Keratinocyte (primary cell): Measurements from ENCODE around the gene EPB41. TPM values are rescaled to one million over a fixed set of nuclear protein-coding genes. Genes with fewer than 3 reads are reported as not detected.
A peak's percentile ranks its signal among the peaks of the same experiment; 100 is the strongest.

Experiments used
- DNase-seq: peaks from one replicate; pipeline ENCODE4 v3.0.0-alpha.2; 2011; ENCODE audit warnings: low read depth, missing footprints, low spot score
- FAIRE-seq: peaks from 2 replicates; lab custom pipeline; 2011; peaks lifted over from hg19 to GRCh38; lab: Jason Lieb, UNC
- H2AFZ ChIP-seq: 2 replicates; pipeline ENCODE4 v1.6.0; 2012; ENCODE audit warnings: low read length, control low read depth, inconsistent platforms; ENCODE audit not compliant: control insufficient read depth
- H3K27ac ChIP-seq: 2 replicates; pipeline ENCODE4 v1.5.1; 2011; ENCODE audit warnings: low read length; ENCODE audit not compliant: control insufficient read depth, insufficient read depth
- H3K27me3 ChIP-seq: 3 replicates; pipeline ENCODE4 v1.6.0; 2011; ENCODE audit warnings: low read length; ENCODE audit not compliant: control insufficient read depth, insufficient read depth; ENCODE audit errors: extremely low read depth
- H3K36me3 ChIP-seq, 2 experiments: 2 replicates in 1 of 2; 3 replicates in 1 of 2; pipeline ENCODE4 v1.5.1; 2011; ENCODE audit warnings: low read length in 2 of 2, mild to moderate bottlenecking in 1 of 2; ENCODE audit not compliant: control insufficient read depth in 2 of 2, insufficient read depth in 2 of 2; ENCODE audit errors: extremely low read depth in 1 of 2
- H3K4me1 ChIP-seq: 3 replicates; pipeline ENCODE4 v1.5.1; 2011; ENCODE audit warnings: low read length; ENCODE audit not compliant: control insufficient read depth, insufficient read depth; ENCODE audit errors: extremely low read depth
- H3K4me2 ChIP-seq: 3 replicates; pipeline ENCODE4 v1.6.0; 2011; ENCODE audit warnings: low read depth, low read length; ENCODE audit not compliant: control insufficient read depth, insufficient read depth; ENCODE audit errors: extremely low read depth
- H3K4me3 ChIP-seq, 3 experiments: fragments of 200-600 bp in 1 of 3; sonication (generic) in 1 of 3; 2 replicates in 2 of 3; 3 replicates in 1 of 3; pipeline ENCODE4 v1.5.1; 2011 to 2016; ENCODE audit warnings: low read length in 3 of 3, mild to moderate bottlenecking in 3 of 3, control low read depth in 2 of 3, inconsistent platforms in 1 of 3, low read depth in 1 of 3, mixed read lengths in 1 of 3, mixed run types in 1 of 3, moderate library complexity in 1 of 3; ENCODE audit not compliant: control insufficient read depth in 2 of 3, insufficient read depth in 2 of 3; ENCODE audit errors: extremely low read depth in 1 of 3
- H3K79me2 ChIP-seq: 2 replicates; pipeline ENCODE4 v1.6.0; 2012; ENCODE audit warnings: low read length; ENCODE audit not compliant: control insufficient read depth, insufficient read depth
- H3K9ac ChIP-seq: 3 replicates; pipeline ENCODE4 v1.6.0; 2011; ENCODE audit warnings: low read length; ENCODE audit not compliant: control insufficient read depth, insufficient read depth; ENCODE audit errors: extremely low read depth
- H3K9me1 ChIP-seq: 3 replicates; pipeline ENCODE4 v1.6.0; 2011; ENCODE audit warnings: low read length; ENCODE audit not compliant: control insufficient read depth, insufficient read depth; ENCODE audit errors: extremely low read depth
- H3K9me3 ChIP-seq: 2 replicates; pipeline ENCODE4 v1.5.1; 2012; ENCODE audit warnings: low read depth, low read length; ENCODE audit not compliant: control insufficient read depth
- H4K20me1 ChIP-seq: 3 replicates; pipeline ENCODE4 v1.6.0; 2011; ENCODE audit warnings: low read length; ENCODE audit not compliant: control insufficient read depth, insufficient read depth; ENCODE audit errors: extremely low read depth
- CTCF ChIP-seq, 3 experiments: IDR thresholded peaks in 1 of 3; conservative IDR thresholded peaks in 1 of 3; optimal IDR thresholded peaks in 1 of 3; 2 replicates in 2 of 3; 3 replicates in 1 of 3; pipeline versions ENCODE3 to v1.5.1; 2011; ENCODE audit warnings: low read length in 3 of 3, mild to moderate bottlenecking in 3 of 3, moderate library complexity in 2 of 3, control low read depth in 1 of 3, inconsistent platforms in 1 of 3; ENCODE audit not compliant: insufficient read depth in 2 of 3; ENCODE audit errors: extremely low read depth in 1 of 3
- EZH2 ChIP-seq: IDR thresholded peaks from one replicate; pipeline ENCODE4 v1.6.1; 2012; ENCODE audit warnings: inconsistent platforms, mild to moderate bottlenecking, low read length, moderate library complexity
- dilution Hi-C: fragments of 300-500 bp; cut with MboI; formaldehyde crosslinking; loops from one replicate; pipeline ENCODE4 v1.7.0; 2020; ENCODE audit warnings: low sequenced_read_pairs; ENCODE audit not compliant: extremely low pct_ligation_motif_present
- polyA plus RNA-seq, 5 experiments: library from polyadenylated mRNA; depleted of rRNA in 3 of 5; stranded (reverse) in 3 of 5; stranded (forward) in 1 of 5; unstranded in 1 of 5; fragments of >200 nt; gene quantifications; 1 replicate in 1 of 5; 2 replicates in 3 of 5; 3 replicates in 1 of 5; pipeline versions ENCODE4 v1.2.1 to v1.2.3, GENCODE V29; 2011 to 2012; ENCODE audit warnings: missing spikeins in 2 of 5, low read depth in 1 of 5, low replicate concordance in 1 of 5

Gene EPB41
- polyA plus RNA-seq, 1 donor (not counting 4 experiments of a cell fraction or from before 2014, with no cell fraction given) = 21.1 TPM

GRCh38 chr1:29117381-29117780 is 203.0 kb downstream of the EPB41 start:
- TF ChIP-seq CTCF (optimal IDR thresholded peaks at IDR 0.05 in 1 of 3, IDR thresholded peaks at IDR 0.05 in 1 of 3, conservative IDR thresholded peaks at IDR 0.05 in 1 of 3; ENCODE audit: extremely low read depth in 1 of 3, insufficient read depth in 2 of 3, low read length in 3 of 3) (peak in 1 of 3 experiments; percentile 15), EZH2 (no peak)
- Histone ChIP-seq H3K9me1 (no peaks in the 10 kb centered on the region), H4K20me1 (no peaks in the 10 kb centered on the region), H3K36me3 (peaks cover 8 to 13% of the 10 kb centered on the region in 2 experiments), H3K27ac (no peak overlapping the region), H3K9me3 (no peaks in the 10 kb centered on the region), H3K4me3 (no peak overlapping the region), H3K4me1 (peaks cover 6% of the 10 kb centered on the region), H3K9ac (no peak overlapping the region), H2AFZ (no peak overlapping the region), H3K4me2 (no peak overlapping the region), H3K79me2 (no peaks in the 10 kb centered on the region), H3K27me3 (peaks cover 15% of the 10 kb centered on the region)
- dilution Hi-C loops = no loop called here
- no peak for DNase-seq
- no peak for FAIRE-seq

DNA sequence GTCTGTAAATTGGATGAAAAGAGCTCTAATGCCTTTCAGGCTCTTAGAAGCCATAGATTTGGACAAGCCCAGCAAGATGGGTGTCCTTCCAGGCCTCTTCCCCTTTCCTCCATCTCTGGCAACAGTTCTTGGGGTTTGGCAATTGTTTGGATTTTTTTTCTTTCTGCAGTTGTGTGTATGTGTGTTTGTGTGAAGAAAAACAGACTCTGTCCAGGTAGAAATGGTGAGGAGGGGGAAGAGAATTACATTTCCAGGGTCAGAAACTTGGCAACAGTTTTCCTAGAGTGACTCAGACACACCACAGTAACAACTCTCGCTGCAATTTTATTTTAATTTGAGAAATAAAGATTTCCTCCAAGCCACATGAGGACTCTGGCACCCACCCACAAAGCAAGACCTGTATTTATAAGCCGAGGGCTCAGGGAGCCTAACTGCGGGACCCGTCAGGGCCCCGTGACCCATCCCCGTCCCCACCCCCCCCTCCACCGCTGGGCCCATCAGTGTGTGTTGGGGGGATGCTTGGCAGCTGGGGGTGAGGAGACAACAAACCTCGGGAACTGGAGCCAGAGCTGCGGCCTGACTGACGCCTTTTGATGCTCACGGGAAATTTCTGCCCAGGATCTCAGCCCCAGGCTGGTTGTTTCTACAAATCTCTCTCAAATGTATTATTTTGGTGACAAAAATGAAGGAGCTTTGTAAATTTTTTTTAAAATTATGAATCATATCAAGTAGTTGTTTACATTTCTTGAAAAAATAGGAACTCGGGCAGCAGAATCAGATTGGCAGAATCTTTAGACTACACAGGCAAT is 205.0 kb downstream of the EPB41 start:
- dilution Hi-C loops = no loop called here
- Histone ChIP-seq H3K4me2 (no peak overlapping the region), H3K9me1 (no peaks in the 10 kb centered on the region), H3K4me3 (no peak overlapping the region), H2AFZ (no peak overlapping the region), H3K79me2 (no peaks in the 10 kb centered on the region), H3K9me3 (no peaks in the 10 kb centered on the region), H3K4me1 (peaks cover 10% of the 10 kb centered on the region), H3K9ac (no peak overlapping the region), H3K36me3 (peaks cover 4 to 8% of the 10 kb centered on the region in 2 experiments), H3K27ac (no peak overlapping the region), H4K20me1 (no peaks in the 10 kb centered on the region), H3K27me3 (peaks cover 30% of the 10 kb centered on the region)
- FAIRE-seq = no peak
- DNase-seq = no peak
- TF ChIP-seq EZH2 = no peak
- no peak for TF ChIP-seq CTCF (optimal IDR thresholded peaks at IDR 0.05 in 1 of 3, IDR thresholded peaks at IDR 0.05 in 1 of 3, conservative IDR thresholded peaks at IDR 0.05 in 1 of 3; ENCODE audit: extremely low read depth in 1 of 3, insufficient read depth in 2 of 3, low read length in 3 of 3)
